Ectodermal cell (in vitro differentiated cells): ENCODE measurements around the gene ZNF83.
"Not testable (repeated sequence)": the region's sequence is repeated elsewhere in the genome, so short reads cannot be mapped to it uniquely, and the experiment has no call there.

Source experiments
- H3K27ac ChIP-seq: 2 replicates; pipeline ENCODE4 v1.7.0; 2013; ENCODE audit warnings: mild to moderate bottlenecking, low read depth, low read length; ENCODE audit not compliant: insufficient read depth, poor library complexity, severe bottlenecking
- H3K27me3 ChIP-seq: 2 replicates; pipeline ENCODE4 v1.7.0; 2013; ENCODE audit warnings: mild to moderate bottlenecking, low read length; ENCODE audit not compliant: insufficient read depth, control insufficient read depth, poor library complexity, severe bottlenecking
- H3K36me3 ChIP-seq: one replicate; pipeline ENCODE4 v1.7.0; 2013; ENCODE audit warnings: low read length; ENCODE audit not compliant: control insufficient read depth, insufficient read depth
- H3K4me1 ChIP-seq: one replicate; pipeline ENCODE4 v1.7.0; 2013; ENCODE audit warnings: low read length; ENCODE audit not compliant: control insufficient read depth, insufficient read depth
- H3K4me3 ChIP-seq: 2 replicates; pipeline ENCODE4 v1.7.0; 2013; ENCODE audit warnings: low read depth, low read length, control low read depth; ENCODE audit not compliant: insufficient read depth
- H3K9me3 ChIP-seq: 2 replicates; pipeline ENCODE4 v1.7.0; 2013; ENCODE audit warnings: mild to moderate bottlenecking, low read length, moderate library complexity; ENCODE audit not compliant: control insufficient read depth
- WGBS, 2 experiments: methylation state at CpG; one replicate each; pipeline ENCODE4 v1.1.7; 2013; ENCODE audit warnings: missing lambda C conversion rate in 2 of 2; 5-methylcytosine and 5-hydroxymethylcytosine counted together

ZNF83 gene

GRCh38 chr19:52603558-52604207 lies 34.5 kb downstream of the ZNF83 start:
- H3K9me3 ChIP-seq: no peaks in the 10 kb centered on the region
- H3K27ac ChIP-seq: no peak overlapping the region
- H3K36me3 ChIP-seq: no peaks in the 10 kb centered on the region
- H3K4me3 ChIP-seq: no peak overlapping the region
- no peaks in the 10 kb centered on the region for H3K27me3 ChIP-seq
- 93 to 94% methylated on average over 12 to 14 of the region's 14 CpGs for WGBS, 2 experiments
- peaks cover 6% of the 10 kb centered on the region for H3K4me1 ChIP-seq

- Histone ChIP-seq H3K27ac (no peak overlapping the region), H3K9me3 (no peaks in the 10 kb centered on the region), H3K27me3 (no peaks in the 10 kb centered on the region), H3K4me3 (no peak overlapping the region), H3K36me3 (no peaks in the 10 kb centered on the region), H3K4me1 (peaks cover 6% of the 10 kb centered on the region)
- 86 to 89% methylated on average over 1 to 2 of the region's 2 CpGs for WGBS, 2 experiments
These were observed 35.2 kb downstream of the ZNF83 start for GRCh38 chr19:52602941-52603340.

GRCh38 chr19:52601974-52602366 lies 36.2 kb downstream of the ZNF83 start:
- H3K36me3 ChIP-seq, H3K9me3 ChIP-seq, H3K4me1 ChIP-seq, H3K27ac ChIP-seq, H3K27me3 ChIP-seq: not testable (repeated sequence)
- WGBS, 2 experiments: 58 to 61% methylated on average over 3 of the region's 3 CpGs
- H3K4me3 ChIP-seq: peak overlapping the region; percentile 45

GRCh38 chr19:52601025-52601973 lies 36.9 kb downstream of the ZNF83 start:
- Histone ChIP-seq H3K9me3 (no peaks in the 10 kb centered on the region), H3K36me3 (peaks cover 7% of the 10 kb centered on the region), H3K4me1 (peaks cover 6% of the 10 kb centered on the region), H3K27ac (peak overlapping the region; percentile 59), H3K27me3 (no peaks in the 10 kb centered on the region), H3K4me3 (peak overlapping the region; percentile 45)
- 0 to 1% methylated on average over 62 of the region's 62 CpGs for WGBS, 2 experiments

- Histone ChIP-seq H3K27ac (peak overlapping the region; percentile 59), H3K4me3 (peak overlapping the region; percentile 45), H3K27me3 (no peaks in the 10 kb centered on the region), H3K9me3 (no peaks in the 10 kb centered on the region), H3K36me3 (peaks cover 13% of the 10 kb centered on the region), H3K4me1 (peaks cover 6% of the 10 kb centered on the region)
- WGBS, 2 experiments: 10 to 11% methylated on average over 15 of the region's 15 CpGs
These were observed 37.5 kb downstream of the ZNF83 start for GRCh38 chr19:52600639-52601024.

GRCh38 chr19:52599241-52599640 lies 38.9 kb downstream of the ZNF83 start:
- WGBS, 2 experiments: 95% methylated on average over 3 of the region's 3 CpGs
- H3K4me1 ChIP-seq: peaks cover 6% of the 10 kb centered on the region
- no peaks in the 10 kb centered on the region for H3K9me3 ChIP-seq
- H3K27me3 ChIP-seq: no peaks in the 10 kb centered on the region
- no peak overlapping the region for H3K27ac ChIP-seq
- H3K4me3 ChIP-seq: no peak overlapping the region
- H3K36me3 ChIP-seq: peaks cover 13% of the 10 kb centered on the region

GRCh38 chr19:52593441-52593840 lies 44.7 kb downstream of the ZNF83 start:
- not testable (repeated sequence) for H3K4me1 ChIP-seq, H3K27me3 ChIP-seq, H3K9me3 ChIP-seq, H3K27ac ChIP-seq, H3K4me3 ChIP-seq
- WGBS, 2 experiments: 97% methylated on average over 21 of the region's 25 CpGs
- H3K36me3 ChIP-seq: peaks cover 19% of the 10 kb centered on the region

GRCh38 chr19:52592301-52592700 lies 45.9 kb downstream of the ZNF83 start:
- Histone ChIP-seq H3K36me3 (peaks cover 19% of the 10 kb centered on the region), H3K9me3 (peaks cover 2% of the 10 kb centered on the region)
- WGBS, 2 experiments: 79 to 80% methylated on average over 3 of the region's 3 CpGs

GRCh38 chr19:52590728-52591127 lies 47.4 kb downstream of the ZNF83 start:
- no peak overlapping the region for H3K27ac ChIP-seq
- no peak overlapping the region for H3K4me3 ChIP-seq
- H3K4me1 ChIP-seq: no peaks in the 10 kb centered on the region
- no peaks in the 10 kb centered on the region for H3K27me3 ChIP-seq
- H3K36me3 ChIP-seq: peaks cover 7% of the 10 kb centered on the region
- 75 to 84% methylated on average over 5 of the region's 5 CpGs for WGBS, 2 experiments
- H3K9me3 ChIP-seq: peaks cover 2% of the 10 kb centered on the region

More at GRCh38 chr19:52592301-52592700, 45.9 kb downstream of the ZNF83 start:
- Histone ChIP-seq H3K27me3 (no peaks in the 10 kb centered on the region), H3K4me3 (no peak overlapping the region), H3K27ac (no peak overlapping the region), H3K4me1 (no peaks in the 10 kb centered on the region)

- no peaks in the 10 kb centered on the region for H3K27me3 ChIP-seq
- H3K9me3 ChIP-seq: no peaks in the 10 kb centered on the region
- H3K36me3 ChIP-seq: peaks cover 19% of the 10 kb centered on the region
- H3K27ac ChIP-seq: no peak overlapping the region
- WGBS, 2 experiments: 97 to 98% methylated on average over 6 of the region's 6 CpGs
- no peak overlapping the region for H3K4me3 ChIP-seq
- H3K4me1 ChIP-seq: no peaks in the 10 kb centered on the region
These were observed 52.6 kb downstream of the ZNF83 start for GRCh38 chr19:52585604-52586003.
